ENCODE measurements around the gene TAS2R60.

TAS2R60 gene

GRCh38 chr7:143449793-143450192 lies 6.5 kb downstream of the TAS2R60 start:
- Mint-ChIP-seq H3K27me3 (no peaks in the 10 kb centered on the region), H3K9me3 (no peaks in the 10 kb centered on the region), H3K27ac (no peak overlapping the region), H3K4me1 (peaks cover 12% of the 10 kb centered on the region), H3K4me3 (no peak overlapping the region)
- ATAC-seq (no peak), DNase-seq (no peak)

GRCh38 chr7:143451122-143451521 lies 7.9 kb downstream of the TAS2R60 start:
- no peak for ATAC-seq
- H3K9me3 Mint-ChIP-seq, result no peaks in the 10 kb centered on the region
- peaks cover 12% of the 10 kb centered on the region for H3K4me1 Mint-ChIP-seq

GRCh38 chr7:143451746-143452145 lies 8.5 kb downstream of the TAS2R60 start:
- H3K4me1 Mint-ChIP-seq, result peaks cover 12% of the 10 kb centered on the region
- no peaks in the 10 kb centered on the region for H3K9me3 Mint-ChIP-seq
- H3K27me3 Mint-ChIP-seq, result no peaks in the 10 kb centered on the region
- H3K27ac Mint-ChIP-seq, result no peak overlapping the region
- H3K4me3 Mint-ChIP-seq, result no peak overlapping the region
- DNase-seq, result no peak
- ATAC-seq, result no peak

More at GRCh38 chr7:143451122-143451521, 7.9 kb downstream of the TAS2R60 start:
- H3K27me3 Mint-ChIP-seq, result no peaks in the 10 kb centered on the region
- no peak overlapping the region for H3K4me3 Mint-ChIP-seq
- no peak for DNase-seq
- no peak overlapping the region for H3K27ac Mint-ChIP-seq

DNA sequence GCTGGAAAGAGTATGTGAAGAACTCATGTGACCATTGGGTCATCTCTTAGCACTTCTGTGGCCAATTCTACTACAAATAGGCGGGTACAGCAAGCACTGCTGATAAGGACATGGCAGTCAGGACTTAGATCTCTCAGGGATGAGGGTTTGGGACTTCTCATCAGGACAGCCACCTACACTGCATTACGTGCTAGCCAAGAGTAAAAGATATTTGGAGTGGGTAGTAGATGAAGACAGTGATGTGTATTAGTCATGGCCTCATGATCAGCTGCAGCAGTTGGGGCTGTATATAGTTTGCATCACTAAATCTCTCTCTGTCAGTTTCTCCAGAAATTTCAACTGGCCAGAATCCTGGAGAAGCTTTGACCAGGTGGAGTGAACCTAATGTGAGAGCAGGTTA lies 9.2 kb downstream of the TAS2R60 start:
- DNase-seq (no peak), ATAC-seq (no peak)
- no peak overlapping the region for H3K27ac Mint-ChIP-seq
- no peaks in the 10 kb centered on the region for H3K27me3 Mint-ChIP-seq
- no peaks in the 10 kb centered on the region for H3K9me3 Mint-ChIP-seq
- no peak overlapping the region for H3K4me3 Mint-ChIP-seq
- peaks cover 12% of the 10 kb centered on the region for H3K4me1 Mint-ChIP-seq

- no peaks in the 10 kb centered on the region for H3K27me3 Mint-ChIP-seq
- no peaks in the 10 kb centered on the region for H3K9me3 Mint-ChIP-seq
- H3K4me1 Mint-ChIP-seq, result peaks cover 21% of the 10 kb centered on the region
- H3K4me3 Mint-ChIP-seq, result no peak overlapping the region
- ATAC-seq (no peak), DNase-seq (no peak)
- H3K27ac Mint-ChIP-seq, result no peak overlapping the region
Observed at GRCh38 chr7:143454091-143454680, 10.9 kb downstream of the TAS2R60 start.

- H3K27me3 Mint-ChIP-seq, result no peaks in the 10 kb centered on the region
- peaks cover under 1% of the 10 kb centered on the region in 2 donors for H3K9me3 Mint-ChIP-seq
- no peak overlapping the region for H3K27ac Mint-ChIP-seq
- H3K4me1 Mint-ChIP-seq, result peaks cover 23% of the 10 kb centered on the region
- DNase-seq, result no peak
- no peak overlapping the region for H3K4me3 Mint-ChIP-seq
- ATAC-seq, result no peak
Observed at GRCh38 chr7:143455491-143455890, 12.2 kb downstream of the TAS2R60 start.

DNA sequence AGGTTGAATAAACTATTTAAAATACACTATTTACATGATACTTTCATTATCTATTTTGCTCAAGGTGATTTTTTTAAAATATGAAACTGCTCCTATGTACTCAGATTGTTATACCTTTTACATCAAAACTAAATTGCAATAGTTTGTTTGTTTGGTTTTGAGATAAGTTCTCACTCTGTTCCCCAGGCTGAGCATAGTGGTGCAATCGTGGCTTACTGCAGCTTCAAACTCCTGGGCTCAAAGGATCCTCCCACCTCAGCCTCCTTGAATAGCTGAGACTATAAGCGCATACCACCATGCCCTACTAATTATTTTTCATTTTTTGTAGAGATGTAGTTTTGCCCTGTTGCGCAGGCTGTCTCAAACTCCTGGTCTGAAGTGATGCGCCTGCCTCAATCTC lies 12.7 kb downstream of the TAS2R60 start:
- Mint-ChIP-seq H3K4me1 (peaks cover 28% of the 10 kb centered on the region), H3K27ac (no peak overlapping the region), H3K27me3 (no peaks in the 10 kb centered on the region), H3K4me3 (no peak overlapping the region), H3K9me3 (peaks cover 5% of the 10 kb centered on the region in 2 donors)
- DNase-seq (no peak), ATAC-seq (no peak)

DNA sequence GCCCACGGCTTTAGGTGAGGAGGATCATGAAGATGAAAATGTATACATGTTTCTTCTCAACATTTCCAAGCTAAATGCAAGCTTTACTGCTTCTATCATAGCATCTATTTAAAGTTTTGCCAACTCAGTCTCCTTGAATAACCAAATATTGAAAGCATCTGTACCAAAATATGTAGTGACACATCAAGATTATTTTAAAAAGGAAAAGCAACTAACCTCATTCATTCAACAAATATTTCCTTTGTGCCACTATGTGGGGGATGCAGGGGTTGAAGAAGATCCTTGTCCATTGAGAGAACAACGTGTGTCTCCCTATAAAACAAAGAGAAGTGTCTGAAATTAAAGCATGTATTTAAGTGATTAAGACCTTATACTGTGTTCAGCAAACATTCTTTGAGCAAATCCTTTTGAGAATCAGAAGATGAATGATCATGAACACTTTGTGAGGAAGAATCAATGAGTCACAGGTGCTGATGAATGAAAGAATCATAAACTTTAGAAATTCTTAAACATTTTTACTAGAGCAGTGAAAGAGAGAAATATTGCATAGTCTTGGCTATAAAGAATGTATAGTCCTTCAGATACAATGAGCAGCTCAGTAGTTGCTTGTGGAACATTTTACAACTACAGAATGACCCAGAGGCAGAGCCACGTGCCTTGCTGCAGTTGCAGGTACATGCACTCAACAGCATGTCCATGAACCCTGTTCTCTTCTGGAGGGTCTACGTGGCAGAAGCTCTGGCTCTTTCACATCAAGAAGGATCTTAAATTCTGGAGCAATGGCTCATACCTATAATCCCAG lies 13.9 kb downstream of the TAS2R60 start:
- DNase-seq (no peak), ATAC-seq (no peak)
- Mint-ChIP-seq H3K4me3 (no peak overlapping the region), H3K9me3 (peaks cover 5 to 7% of the 10 kb centered on the region in 2 donors), H3K27me3 (no peaks in the 10 kb centered on the region), H3K27ac (no peak overlapping the region), H3K4me1 (peaks cover 29% of the 10 kb centered on the region)

- no peak for DNase-seq
- H3K27ac Mint-ChIP-seq, result peak overlapping the region in 1 of 2 donors; percentile 91
- no peak overlapping the region for H3K4me3 Mint-ChIP-seq
- H3K27me3 Mint-ChIP-seq, result no peaks in the 10 kb centered on the region
- ATAC-seq, result no peak
- H3K4me1 Mint-ChIP-seq, result peaks cover 18% of the 10 kb centered on the region
- H3K9me3 Mint-ChIP-seq, result peaks cover 5 to 7% of the 10 kb centered on the region in 2 donors
Observed at GRCh38 chr7:143458263-143458662, 15.0 kb downstream of the TAS2R60 start.

DNA sequence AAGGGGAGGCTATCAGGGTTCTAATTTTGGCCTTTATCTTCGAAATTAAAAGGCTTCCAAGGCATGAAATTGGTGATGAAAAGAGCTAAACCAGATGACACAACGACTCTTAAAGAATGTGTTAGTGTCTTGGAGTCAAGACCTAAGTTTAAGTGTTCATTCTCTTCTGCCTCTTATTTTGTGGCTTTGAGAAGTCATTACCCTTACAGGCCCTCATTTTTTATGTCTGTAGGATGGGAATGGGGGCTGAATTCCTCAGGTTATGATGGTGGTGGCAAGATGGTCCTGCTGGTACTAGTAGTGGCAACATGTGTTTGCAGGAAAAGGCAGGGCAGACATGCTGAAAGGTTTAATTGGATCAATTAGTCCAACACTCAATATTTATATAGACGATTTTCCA lies 15.4 kb downstream of the TAS2R60 start:
- DNase-seq (no peak), ATAC-seq (no peak)
- Mint-ChIP-seq H3K27ac (no peak overlapping the region), H3K4me3 (no peak overlapping the region), H3K9me3 (peaks cover 5 to 7% of the 10 kb centered on the region in 2 donors), H3K4me1 (peaks cover 18% of the 10 kb centered on the region), H3K27me3 (no peaks in the 10 kb centered on the region)

- Mint-ChIP-seq H3K27ac (no peak overlapping the region), H3K27me3 (no peaks in the 10 kb centered on the region), H3K4me1 (peaks cover 18% of the 10 kb centered on the region), H3K9me3 (peaks cover 5 to 7% of the 10 kb centered on the region in 2 donors), H3K4me3 (no peak overlapping the region)
- ATAC-seq (no peak), DNase-seq (no peak)
Observed at GRCh38 chr7:143459359-143459758, 16.1 kb downstream of the TAS2R60 start.

DNA sequence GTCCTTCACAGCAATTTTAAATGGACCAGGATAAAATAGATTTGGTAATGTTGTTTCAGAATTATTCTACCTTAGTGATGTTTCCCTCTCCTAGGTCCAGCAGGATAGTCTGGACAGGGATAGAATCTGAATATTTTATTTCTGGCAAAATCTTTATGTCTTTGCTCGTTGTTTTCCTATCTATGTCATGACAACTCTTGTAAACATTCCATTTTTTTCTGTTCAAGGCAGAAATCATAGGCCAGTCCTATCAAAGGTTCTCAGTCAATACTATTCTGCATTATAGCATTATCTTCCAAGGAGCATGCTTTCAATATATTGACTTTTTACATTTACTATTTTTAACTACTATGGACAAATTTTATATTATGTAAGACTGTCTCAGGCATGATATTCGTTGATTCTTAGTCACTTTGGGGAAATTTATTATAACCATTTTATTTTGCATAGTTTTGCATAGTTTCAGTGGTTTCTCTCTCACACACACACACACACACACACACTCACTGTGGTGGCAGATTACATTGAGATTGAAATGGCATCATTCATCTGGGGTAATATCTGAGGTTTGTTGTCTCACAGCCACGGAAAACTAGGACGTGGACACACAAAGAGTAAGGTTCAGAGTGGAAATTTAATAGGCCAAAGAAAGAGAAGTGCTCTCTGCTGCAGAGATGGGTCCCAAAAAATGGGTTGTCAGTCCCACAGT lies 17.2 kb downstream of the TAS2R60 start:
- H3K27me3 Mint-ChIP-seq, result no peaks in the 10 kb centered on the region
- H3K4me1 Mint-ChIP-seq, result peaks cover 18% of the 10 kb centered on the region
- DNase-seq, result no peak
- H3K27ac Mint-ChIP-seq, result peak overlapping the region in 1 of 2 donors; percentile 37
- peak; percentile 40 for ATAC-seq
- peaks cover 5 to 7% of the 10 kb centered on the region in 2 donors for H3K9me3 Mint-ChIP-seq
- H3K4me3 Mint-ChIP-seq, result no peak overlapping the region

- Mint-ChIP-seq H3K4me1 (peaks cover 18% of the 10 kb centered on the region), H3K27ac (no peak overlapping the region), H3K4me3 (no peak overlapping the region), H3K27me3 (no peaks in the 10 kb centered on the region), H3K9me3 (peaks cover 5 to 7% of the 10 kb centered on the region in 2 donors)
- ATAC-seq (no peak), DNase-seq (no peak)
Observed at GRCh38 chr7:143462045-143462444, 18.8 kb downstream of the TAS2R60 start.

DNA sequence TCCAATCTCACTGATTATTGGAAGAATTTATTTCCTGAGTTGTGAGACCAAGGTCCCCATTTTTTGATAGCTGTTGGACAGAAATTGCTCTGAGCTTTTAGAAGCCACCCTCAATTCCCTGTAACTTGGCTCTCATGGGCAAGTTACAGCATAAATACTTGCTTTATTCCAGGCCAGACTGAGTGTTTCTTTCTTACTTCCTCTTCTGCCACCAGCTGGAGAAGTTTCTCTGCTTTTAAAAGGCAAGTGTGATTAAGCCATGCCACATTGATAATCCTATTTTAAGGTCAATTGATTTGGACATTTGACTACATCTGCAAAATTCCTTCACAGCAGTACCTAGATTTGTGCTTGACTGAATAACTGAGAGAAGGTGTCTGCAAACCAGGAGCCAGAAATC lies 20.3 kb downstream of the TAS2R60 start:
- DNase-seq (no peak), ATAC-seq (no peak)
- H3K9me3 Mint-ChIP-seq, result peaks cover 5 to 7% of the 10 kb centered on the region in 2 donors
- peaks cover 11% of the 10 kb centered on the region for H3K4me1 Mint-ChIP-seq
- H3K4me3 Mint-ChIP-seq, result no peak overlapping the region
- H3K27ac Mint-ChIP-seq, result no peak overlapping the region
- no peaks in the 10 kb centered on the region for H3K27me3 Mint-ChIP-seq

DNA sequence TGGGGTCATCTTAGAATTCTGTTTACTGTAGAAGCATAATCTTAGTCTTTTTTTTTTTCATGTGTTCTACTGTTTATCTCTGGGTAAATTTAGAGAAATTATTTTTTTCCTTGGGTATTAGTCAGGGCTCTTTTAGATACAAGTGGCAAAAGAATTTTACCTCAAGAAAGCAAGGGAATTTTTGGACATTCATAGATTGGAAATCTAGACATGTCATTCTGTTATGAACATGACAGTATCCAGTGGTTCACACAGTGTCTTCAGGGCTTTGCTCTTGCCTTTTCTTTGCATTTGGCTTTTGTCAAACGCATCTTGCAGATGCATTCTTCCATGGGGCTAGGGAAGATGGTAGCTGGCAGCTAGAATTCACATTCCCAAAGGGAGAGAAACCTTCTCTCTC lies 20.7 kb downstream of the TAS2R60 start:
- ATAC-seq (no peak), DNase-seq (no peak)
- Mint-ChIP-seq H3K4me3 (no peak overlapping the region), H3K4me1 (peaks cover 8% of the 10 kb centered on the region), H3K9me3 (peaks cover 5 to 7% of the 10 kb centered on the region in 2 donors), H3K27me3 (no peaks in the 10 kb centered on the region), H3K27ac (no peak overlapping the region)

DNA sequence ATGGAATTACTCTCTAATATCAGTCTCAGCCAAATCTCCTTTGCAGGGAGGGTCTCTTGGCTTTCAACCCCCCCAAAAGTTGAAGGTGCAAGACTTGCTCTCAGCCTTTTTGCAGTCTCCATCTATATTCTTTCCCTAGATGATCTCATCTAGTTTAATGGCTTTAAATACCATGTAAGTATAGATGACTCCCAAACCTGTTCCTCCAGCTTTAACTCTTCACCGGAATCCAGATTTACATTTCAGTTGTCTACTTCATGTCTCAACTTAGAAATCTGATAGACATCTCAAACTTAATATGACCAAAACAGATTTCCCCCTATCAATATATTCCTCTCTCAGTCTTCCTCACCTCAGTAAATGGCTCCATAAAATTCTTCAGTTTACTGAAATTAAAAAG lies 24.5 kb downstream of the TAS2R60 start:
- Mint-ChIP-seq H3K4me3 (no peak overlapping the region), H3K9me3 (peaks cover 0 to 12% of the 10 kb centered on the region in 2 donors), H3K27ac (no peak overlapping the region), H3K4me1 (no peaks in the 10 kb centered on the region), H3K27me3 (no peaks in the 10 kb centered on the region)
- ATAC-seq (no peak), DNase-seq (no peak)
